GM23338 (cell line): ENCODE results near the gene DPF3. TPM values are rescaled to one million over a fixed set of nuclear protein-coding genes. Genes with fewer than 3 reads are reported as not detected.

ENCODE experiments used
- ATAC-seq: fragments of 200-7000 bp; cut with Tn5 transposase; 3 replicates; pipeline ENCODE4 v1.9.1; 2020
- DNase-seq: peaks from one replicate; pipeline ENCODE4 v3.0.0-alpha.2; 2015; ENCODE audit warnings: low spot score
- H2AFZ ChIP-seq: fragments of 200-600 bp; sonication (generic); 2 replicates; pipeline ENCODE4 v1.8.0; 2016; ENCODE audit warnings: antibody characterized with exemption, mild to moderate bottlenecking, moderate library complexity
- H3F3A ChIP-seq: fragments of 200-600 bp; sonication (generic); replicated peaks from 2 replicates; pipeline ENCODE4 v1.8.0; 2017; ENCODE audit warnings: antibody characterized with exemption, mixed run types, low read depth
- H3K27ac ChIP-seq: fragments of 200-600 bp; sonication (generic); 2 replicates; pipeline ENCODE4 v1.6.1; 2016; ENCODE audit warnings: low read depth
- H3K27me3 ChIP-seq: fragments of 200-600 bp; sonication (generic); 2 replicates; pipeline ENCODE4 v1.8.0; 2016; ENCODE audit warnings: mild to moderate bottlenecking, mixed run types, moderate library complexity; ENCODE audit not compliant: insufficient read depth
- H3K36me3 ChIP-seq: fragments of 200-600 bp; sonication (generic); 2 replicates; pipeline ENCODE4 v1.8.0; 2016; ENCODE audit warnings: mild to moderate bottlenecking; ENCODE audit not compliant: insufficient read depth
- H3K4me1 ChIP-seq: fragments of 200-600 bp; sonication (generic); 2 replicates; pipeline ENCODE4 v1.8.0; 2016; ENCODE audit warnings: mild to moderate bottlenecking, moderate library complexity; ENCODE audit not compliant: insufficient read depth
- H3K4me2 ChIP-seq: fragments of 200-600 bp; sonication (generic); 2 replicates; pipeline ENCODE4 v1.7.1; 2017; ENCODE audit warnings: mixed run types
- H3K4me3 ChIP-seq: fragments of 200-600 bp; sonication (generic); 2 replicates; pipeline ENCODE4 v1.6.1; 2016; ENCODE audit warnings: mixed run types
- H3K79me2 ChIP-seq: fragments of 200-600 bp; sonication (generic); replicated peaks from 2 replicates; pipeline ENCODE4 v1.8.0; 2017; ENCODE audit warnings: mild to moderate bottlenecking; ENCODE audit not compliant: insufficient read depth
- H3K9me2 ChIP-seq: fragments of 200-600 bp; sonication (generic); 2 replicates; pipeline ENCODE4 v1.8.0; 2017; ENCODE audit not compliant: insufficient read depth
- H4K20me1 ChIP-seq: fragments of 200-600 bp; sonication (generic); replicated peaks from 2 replicates; pipeline ENCODE4 v1.8.0; 2017; ENCODE audit warnings: mild to moderate bottlenecking; ENCODE audit not compliant: insufficient read depth
- H3K27ac Mint-ChIP-seq: 2 replicates; pipeline ENCODE4 v1.8.0; 2020; ENCODE audit warnings: inconsistent platforms, mild to moderate bottlenecking, moderate library complexity, mixed read lengths
- H3K27me3 Mint-ChIP-seq: 3 replicates; pipeline ENCODE4 v1.8.0; 2022; ENCODE audit warnings: low read depth, mild to moderate bottlenecking, moderate library complexity, mixed read lengths, inconsistent platforms; ENCODE audit not compliant: insufficient read depth, poor library complexity
- H3K36me3 Mint-ChIP-seq: 3 replicates; pipeline ENCODE4 v1.8.0; 2021; ENCODE audit warnings: low read depth, mild to moderate bottlenecking, inconsistent platforms, moderate library complexity, mixed read lengths
- H3K4me1 Mint-ChIP-seq: 3 replicates; pipeline ENCODE4 v1.8.0; 2020; ENCODE audit warnings: mild to moderate bottlenecking, inconsistent platforms, mixed read lengths
- H3K4me3 Mint-ChIP-seq: 3 replicates; pipeline ENCODE4 v1.8.0; 2021; ENCODE audit warnings: moderate library complexity, mild to moderate bottlenecking, inconsistent platforms, mixed read lengths
- H3K9me3 Mint-ChIP-seq: 3 replicates; pipeline ENCODE4 v1.8.0; 2020; ENCODE audit warnings: moderate library complexity, mild to moderate bottlenecking, inconsistent platforms, mixed read lengths
- CTCF ChIP-seq, 2 experiments: fragments of 200-600 bp in 1 of 2; sonication (generic) in 1 of 2; conservative IDR thresholded peaks; 2 replicates each; pipeline versions ENCODE4 v1.5.1 to v1.6.1; 2016 to 2017; ENCODE audit warnings: antibody characterized with exemption in 2 of 2, low read depth in 2 of 2, mild to moderate bottlenecking in 2 of 2, moderate library complexity in 1 of 2
- EZH2 ChIP-seq: fragments of 200-600 bp; sonication (generic); IDR thresholded peaks from one replicate; pipeline ENCODE4 v1.8.0; 2017; ENCODE audit warnings: antibody characterized with exemption, mild to moderate bottlenecking, low read depth; ENCODE audit not compliant: unreplicated experiment
- EZH2phosphoT487 ChIP-seq: fragments of 200-600 bp; sonication (generic); IDR thresholded peaks from one replicate; pipeline ENCODE4 v1.8.1; 2018; ENCODE audit warnings: antibody characterized with exemption; ENCODE audit not compliant: unreplicated experiment
- JUNB ChIP-seq: IDR thresholded peaks from one replicate; pipeline ENCODE4 v1.6.1; 2016; ENCODE audit warnings: antibody characterized with exemption; ENCODE audit not compliant: unreplicated experiment
- POLR2AphosphoS5 ChIP-seq: IDR thresholded peaks from 2 replicates; pipeline ENCODE4 v1.6.1; 2016; ENCODE audit warnings: antibody characterized with exemption, low read depth
- REST ChIP-seq: IDR thresholded peaks from one replicate; pipeline ENCODE4 v1.6.1; 2018; ENCODE audit warnings: antibody characterized with exemption; ENCODE audit not compliant: unreplicated experiment
- STAT1 ChIP-seq: IDR thresholded peaks from one replicate; pipeline ENCODE4 v1.6.1; 2016; ENCODE audit warnings: antibody characterized with exemption; ENCODE audit not compliant: unreplicated experiment
- ZNF114 ChIP-seq: fragments of 250-450 bp; sonication (Bioruptor Pico); IDR thresholded peaks from 2 replicates; pipeline ENCODE4 v1.5.0; 2020; ENCODE audit warnings: mild to moderate bottlenecking, moderate library complexity
- ZNF331 ChIP-seq: fragments of 250-450 bp; sonication (Bioruptor Pico); IDR thresholded peaks from 2 replicates; pipeline ENCODE4 v1.5.0; 2020; ENCODE audit warnings: low read depth, mild to moderate bottlenecking, moderate library complexity
- polyA plus RNA-seq: library from polyadenylated mRNA; unstranded; fragments of >200 nt; fragmentation: Nextera tagmentation; extraction: Ambion mirVana; gene quantifications from 2 replicates; pipeline ENCODE4 v1.2.1, GENCODE V29; 2016
- total RNA-seq: library from RNA; depleted of rRNA; stranded (reverse); fragments of >200 nt; shearing (Covaris generic); gene quantifications from 2 replicates; pipeline ENCODE4 v1.2.3, GENCODE V29; 2014
- TF ChIP-seq, protein P1 (sequence below): IDR thresholded peaks from 2 replicates; pipeline ENCODE4 v1.6.1; 2016; ENCODE audit warnings: antibody characterized with exemption

DPF3 gene
- total and polyA plus RNA-seq, 2 experiments from 2014 or later, result 0.18 to 1.0 TPM

DNA sequence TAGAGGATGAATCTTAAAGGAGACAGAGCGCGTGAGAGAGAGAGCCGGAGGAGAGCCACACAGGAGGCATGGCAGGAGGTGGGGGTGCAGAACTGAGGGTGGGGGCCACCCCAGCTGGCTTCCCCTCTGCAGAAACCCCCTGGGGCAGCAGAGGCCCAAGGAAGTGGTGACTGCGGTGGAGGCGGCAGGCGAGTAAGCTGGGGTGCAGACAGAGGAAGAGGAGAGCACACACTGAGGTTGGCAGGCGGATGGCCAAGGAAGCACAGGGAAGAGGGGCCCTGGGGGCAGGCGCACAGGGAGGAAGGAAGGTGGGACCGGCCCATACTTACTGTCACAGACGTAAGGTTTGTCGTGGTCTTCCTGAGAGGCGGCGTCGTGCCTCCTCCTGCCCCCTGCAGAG is 179.8 kb downstream of the DPF3 start:
- DNase-seq (no peak), ATAC-seq (no peak)
- Mint-ChIP-seq H3K4me1 (peaks cover 2% of the 10 kb centered on the region; the same call in 2 of the 3 replicates), H3K9me3 (no peaks in the 10 kb centered on the region), H3K4me3 (no peak overlapping the region), H3K27me3 (peaks cover 6% of the 10 kb centered on the region), H3K27ac (no peak overlapping the region), H3K36me3 (no peaks in the 10 kb centered on the region; the same call in 2 of the 3 replicates)
- TF ChIP-seq ZNF331 (no peak), ZNF114 (CRISPR knock-in tag) (no peak), STAT1 (no peak), CTCF (conservative IDR thresholded peaks at IDR 0.05; ENCODE audit: low read depth in 2 of 2) (no peak), POLR2AphosphoS5 (no peak), EZH2phosphoT487 (no peak), EZH2 (no peak), REST (no peak)
- TF ChIP-seq, protein P1, sequence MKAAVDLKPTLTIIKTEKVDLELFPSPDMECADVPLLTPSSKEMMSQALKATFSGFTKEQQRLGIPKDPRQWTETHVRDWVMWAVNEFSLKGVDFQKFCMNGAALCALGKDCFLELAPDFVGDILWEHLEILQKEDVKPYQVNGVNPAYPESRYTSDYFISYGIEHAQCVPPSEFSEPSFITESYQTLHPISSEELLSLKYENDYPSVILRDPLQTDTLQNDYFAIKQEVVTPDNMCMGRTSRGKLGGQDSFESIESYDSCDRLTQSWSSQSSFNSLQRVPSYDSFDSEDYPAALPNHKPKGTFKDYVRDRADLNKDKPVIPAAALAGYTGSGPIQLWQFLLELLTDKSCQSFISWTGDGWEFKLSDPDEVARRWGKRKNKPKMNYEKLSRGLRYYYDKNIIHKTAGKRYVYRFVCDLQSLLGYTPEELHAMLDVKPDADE, result no peak
- Histone ChIP-seq H3K27ac (no peak overlapping the region), H3K4me3 (no peak overlapping the region), H3K79me2 (no peaks in the 10 kb centered on the region), H3K9me2 (no peaks in the 10 kb centered on the region), H3K4me2 (no peak overlapping the region), H2AFZ (no peak overlapping the region), H3K27me3 (no peaks in the 10 kb centered on the region), H4K20me1 (no peaks in the 10 kb centered on the region), H3K36me3 (no peaks in the 10 kb centered on the region), H3K4me1 (no peaks in the 10 kb centered on the region), H3F3A (no peaks in the 10 kb centered on the region)

DNA sequence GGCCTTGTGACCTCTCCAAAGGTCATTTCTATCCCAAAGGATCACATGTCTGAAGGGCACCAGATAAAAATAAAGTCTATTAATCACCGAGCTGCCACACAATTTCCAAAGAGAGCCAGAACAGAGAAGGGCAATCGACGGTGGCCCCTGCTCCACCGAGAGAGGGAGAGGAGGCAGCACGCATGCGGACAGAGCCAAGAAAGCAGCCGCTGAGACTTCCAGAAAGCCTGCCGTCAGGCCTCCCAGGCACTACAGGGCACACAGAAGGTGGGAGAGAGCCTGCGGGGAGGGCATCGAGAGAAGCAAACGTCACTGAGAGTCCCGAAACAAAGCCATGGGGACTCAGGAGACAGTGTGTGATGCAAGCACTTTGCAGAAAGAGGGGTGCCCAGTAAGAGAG is 182.0 kb downstream of the DPF3 start:
- Histone ChIP-seq H2AFZ (no peak overlapping the region), H3K4me2 (no peak overlapping the region), H3F3A (no peaks in the 10 kb centered on the region), H3K4me1 (no peaks in the 10 kb centered on the region; the same call in 1 of the 2 replicates), H3K9me2 (no peaks in the 10 kb centered on the region), H3K27me3 (no peaks in the 10 kb centered on the region), H3K4me3 (no peak overlapping the region), H3K36me3 (no peaks in the 10 kb centered on the region), H4K20me1 (no peaks in the 10 kb centered on the region), H3K27ac (no peak overlapping the region), H3K79me2 (no peaks in the 10 kb centered on the region)
- H3K4me3 Mint-ChIP-seq, result no peak overlapping the region
- no peaks in the 10 kb centered on the region; the same call in 2 of the 3 replicates for H3K36me3 Mint-ChIP-seq
- TF ChIP-seq CTCF (conservative IDR thresholded peaks at IDR 0.05; ENCODE audit: low read depth in 2 of 2) (no peak), JUNB (no peak)
- TF ChIP-seq, protein P1, result no peak
- no peaks in the 10 kb centered on the region for H3K9me3 Mint-ChIP-seq
- H3K27ac Mint-ChIP-seq, result no peak overlapping the region
- ATAC-seq (no peak), DNase-seq (no peak)
- peaks cover 12% of the 10 kb centered on the region for H3K4me1 Mint-ChIP-seq
- peaks cover 17% of the 10 kb centered on the region for H3K27me3 Mint-ChIP-seq
